ENCODE results near the gene POLR3H. TPM values are rescaled to one million over a fixed set of nuclear protein-coding genes. Genes with fewer than 3 reads are reported as not detected.

POLR3H gene
- total RNA-seq, 1 experiment from 2014 or later, result 13.2 TPM

- H3K4me2 ChIP-seq (ENCODE audit: low read depth, low read length, poor library complexity, severe bottlenecking), result no peak overlapping the region
- H3K36me3 ChIP-seq (ENCODE audit: insufficient read depth, low read length), result no peaks in the 10 kb centered on the region
- no peaks in the 10 kb centered on the region for H4K20me1 ChIP-seq (ENCODE audit: insufficient read depth, low read depth, low read length)
- DNase-seq, result no peak
- H3K79me2 ChIP-seq (ENCODE audit: low read length), result no peaks in the 10 kb centered on the region
- no peak overlapping the region for H3K4me3 ChIP-seq (ENCODE audit: low read length)
- no peak overlapping the region for H2AFZ ChIP-seq (ENCODE audit: low read length)
- H3K9ac ChIP-seq (ENCODE audit: low read length), result no peak overlapping the region
- H3K27ac ChIP-seq (ENCODE audit: low read length), result no peak overlapping the region
- H3K4me1 ChIP-seq (ENCODE audit: low read length), result no peaks in the 10 kb centered on the region
- no peaks in the 10 kb centered on the region for H3K27me3 ChIP-seq (ENCODE audit: low read length)
- H3K9me2 ChIP-seq (replicated peaks; ENCODE audit: insufficient read depth, low read length), result no peaks in the 10 kb centered on the region
- H3K9me3 ChIP-seq (ENCODE audit: low read length), result no peaks in the 10 kb centered on the region
Observed at GRCh38 chr22:41551877-41552582, 7.8 kb upstream of the POLR3H start.

GRCh38 chr22:41550952-41551491, 6.8 kb upstream of the POLR3H start:
- no peaks in the 10 kb centered on the region for H3K4me1 ChIP-seq (ENCODE audit: low read length)
- H3K36me3 ChIP-seq (ENCODE audit: insufficient read depth, low read length), result no peaks in the 10 kb centered on the region
- no peak overlapping the region for H3K9ac ChIP-seq (ENCODE audit: low read length)
- no peaks in the 10 kb centered on the region for H3K27me3 ChIP-seq (ENCODE audit: low read length)
- no peaks in the 10 kb centered on the region for H3K79me2 ChIP-seq (ENCODE audit: low read length)
- no peaks in the 10 kb centered on the region for H3K9me2 ChIP-seq (replicated peaks; ENCODE audit: insufficient read depth, low read length)
- H3K4me2 ChIP-seq (ENCODE audit: low read depth, low read length, poor library complexity, severe bottlenecking), result no peak overlapping the region
- DNase-seq, result no peak
- H3K9me3 ChIP-seq (ENCODE audit: low read length), result no peaks in the 10 kb centered on the region
- no peaks in the 10 kb centered on the region for H4K20me1 ChIP-seq (ENCODE audit: insufficient read depth, low read depth, low read length)
- H3K4me3 ChIP-seq (ENCODE audit: low read length), result no peak overlapping the region
- no peak overlapping the region for H3K27ac ChIP-seq (ENCODE audit: low read length)
- no peak overlapping the region for H2AFZ ChIP-seq (ENCODE audit: low read length)

- no peak overlapping the region for H3K4me3 ChIP-seq (ENCODE audit: low read length)
- no peaks in the 10 kb centered on the region for H3K36me3 ChIP-seq (ENCODE audit: insufficient read depth, low read length)
- no peak overlapping the region for H3K4me2 ChIP-seq (ENCODE audit: low read depth, low read length, poor library complexity, severe bottlenecking)
- H3K27ac ChIP-seq (ENCODE audit: low read length), result no peak overlapping the region
- no peak overlapping the region for H2AFZ ChIP-seq (ENCODE audit: low read length)
- DNase-seq, result no peak
- peaks cover 5% of the 10 kb centered on the region for H3K79me2 ChIP-seq (ENCODE audit: low read length)
- peaks cover 8% of the 10 kb centered on the region for H3K4me1 ChIP-seq (ENCODE audit: low read length)
- no peaks in the 10 kb centered on the region for H4K20me1 ChIP-seq (ENCODE audit: insufficient read depth, low read depth, low read length)
- no peaks in the 10 kb centered on the region for H3K27me3 ChIP-seq (ENCODE audit: low read length)
- no peaks in the 10 kb centered on the region for H3K9me2 ChIP-seq (replicated peaks; ENCODE audit: insufficient read depth, low read length)
- no peak overlapping the region for H3K9ac ChIP-seq (ENCODE audit: low read length)
- no peaks in the 10 kb centered on the region for H3K9me3 ChIP-seq (ENCODE audit: low read length)
Observed at GRCh38 chr22:41548830-41549211, 4.6 kb upstream of the POLR3H start.

- Histone ChIP-seq H3K79me2 (ENCODE audit: low read length) (peaks cover 44% of the 10 kb centered on the region), H3K4me1 (ENCODE audit: low read length) (peaks cover 26% of the 10 kb centered on the region), H2AFZ (ENCODE audit: low read length) (peak overlapping the region; percentile 86), H4K20me1 (ENCODE audit: insufficient read depth, low read depth, low read length) (peaks cover 18% of the 10 kb centered on the region; the same call in 1 of the 2 replicates), H3K27me3 (ENCODE audit: low read length) (no peaks in the 10 kb centered on the region), H3K4me3 (ENCODE audit: low read length) (peak overlapping the region; percentile 95), H3K9ac (ENCODE audit: low read length) (peak overlapping the region; percentile 63), H3K27ac (ENCODE audit: low read length) (no peak overlapping the region), H3K9me3 (ENCODE audit: low read length) (no peaks in the 10 kb centered on the region), H3K4me2 (ENCODE audit: low read depth, low read length, poor library complexity, severe bottlenecking) (peak overlapping the region; percentile 88), H3K9me2 (replicated peaks; ENCODE audit: insufficient read depth, low read length) (no peaks in the 10 kb centered on the region), H3K36me3 (ENCODE audit: insufficient read depth, low read length) (peaks cover 6% of the 10 kb centered on the region)
- no peak for DNase-seq
Observed at GRCh38 chr22:41544671-41545476, 604 bp upstream of the POLR3H start.

- H2AFZ ChIP-seq (ENCODE audit: low read length), result no peak overlapping the region
- peak overlapping the region; percentile 99; the same call in 1 of the 2 replicates for H3K9ac ChIP-seq (ENCODE audit: low read length)
- H3K36me3 ChIP-seq (ENCODE audit: insufficient read depth, low read length), result peaks cover 12% of the 10 kb centered on the region
- peaks cover 28% of the 10 kb centered on the region for H4K20me1 ChIP-seq (ENCODE audit: insufficient read depth, low read depth, low read length)
- no peaks in the 10 kb centered on the region for H3K9me3 ChIP-seq (ENCODE audit: low read length)
- no peak for DNase-seq
- peak overlapping the region; percentile 95 for H3K4me3 ChIP-seq (ENCODE audit: low read length)
- H3K27ac ChIP-seq (ENCODE audit: low read length), result no peak overlapping the region
- H3K27me3 ChIP-seq (ENCODE audit: low read length), result no peaks in the 10 kb centered on the region
- H3K4me1 ChIP-seq (ENCODE audit: low read length), result peaks cover 26% of the 10 kb centered on the region
- H3K79me2 ChIP-seq (ENCODE audit: low read length), result peaks cover 55% of the 10 kb centered on the region
- H3K4me2 ChIP-seq (ENCODE audit: low read depth, low read length, poor library complexity, severe bottlenecking), result peak overlapping the region; percentile 88
- no peaks in the 10 kb centered on the region for H3K9me2 ChIP-seq (replicated peaks; ENCODE audit: insufficient read depth, low read length)
Observed at GRCh38 chr22:41542224-41542623, 2.0 kb downstream of the POLR3H start.

GRCh38 chr22:41541484-41541883, 2.8 kb downstream of the POLR3H start:
- Histone ChIP-seq H2AFZ (ENCODE audit: low read length) (no peak overlapping the region), H3K27me3 (ENCODE audit: low read length) (no peaks in the 10 kb centered on the region), H3K9me2 (replicated peaks; ENCODE audit: insufficient read depth, low read length) (no peaks in the 10 kb centered on the region), H3K79me2 (ENCODE audit: low read length) (peaks cover 57% of the 10 kb centered on the region), H3K4me3 (ENCODE audit: low read length) (no peak overlapping the region), H4K20me1 (ENCODE audit: insufficient read depth, low read depth, low read length) (peaks cover 28% of the 10 kb centered on the region), H3K27ac (ENCODE audit: low read length) (no peak overlapping the region), H3K4me2 (ENCODE audit: low read depth, low read length, poor library complexity, severe bottlenecking) (peak overlapping the region; percentile 88), H3K36me3 (ENCODE audit: insufficient read depth, low read length) (peaks cover 12% of the 10 kb centered on the region), H3K9me3 (ENCODE audit: low read length) (no peaks in the 10 kb centered on the region), H3K4me1 (ENCODE audit: low read length) (peaks cover 26% of the 10 kb centered on the region), H3K9ac (ENCODE audit: low read length) (no peak overlapping the region; the same call in 1 of the 2 replicates)
- no peak for DNase-seq

GRCh38 chr22:41540365-41540764, 3.9 kb downstream of the POLR3H start:
- H3K79me2 ChIP-seq (ENCODE audit: low read length), result peaks cover 57% of the 10 kb centered on the region
- no peak overlapping the region for H3K4me3 ChIP-seq (ENCODE audit: low read length)
- H3K4me1 ChIP-seq (ENCODE audit: low read length), result peaks cover 26% of the 10 kb centered on the region
- no peak overlapping the region for H3K4me2 ChIP-seq (ENCODE audit: low read depth, low read length, poor library complexity, severe bottlenecking)
- no peaks in the 10 kb centered on the region for H3K27me3 ChIP-seq (ENCODE audit: low read length)
- H3K36me3 ChIP-seq (ENCODE audit: insufficient read depth, low read length), result peaks cover 12% of the 10 kb centered on the region
- no peak for DNase-seq
- H4K20me1 ChIP-seq (ENCODE audit: insufficient read depth, low read depth, low read length), result peaks cover 28% of the 10 kb centered on the region
- H3K9me3 ChIP-seq (ENCODE audit: low read length), result no peaks in the 10 kb centered on the region
- no peak overlapping the region for H3K27ac ChIP-seq (ENCODE audit: low read length)
- H3K9me2 ChIP-seq (replicated peaks; ENCODE audit: insufficient read depth, low read length), result no peaks in the 10 kb centered on the region
- no peak overlapping the region for H2AFZ ChIP-seq (ENCODE audit: low read length)
- no peak overlapping the region for H3K9ac ChIP-seq (ENCODE audit: low read length)

- Histone ChIP-seq H3K27ac (ENCODE audit: low read length) (no peak overlapping the region), H3K4me2 (ENCODE audit: low read depth, low read length, poor library complexity, severe bottlenecking) (no peak overlapping the region), H2AFZ (ENCODE audit: low read length) (no peak overlapping the region), H3K36me3 (ENCODE audit: insufficient read depth, low read length) (peaks cover 12% of the 10 kb centered on the region), H3K4me1 (ENCODE audit: low read length) (peaks cover 22% of the 10 kb centered on the region), H3K4me3 (ENCODE audit: low read length) (no peak overlapping the region), H3K79me2 (ENCODE audit: low read length) (peaks cover 57% of the 10 kb centered on the region), H3K9ac (ENCODE audit: low read length) (no peak overlapping the region), H3K27me3 (ENCODE audit: low read length) (no peaks in the 10 kb centered on the region), H3K9me3 (ENCODE audit: low read length) (no peaks in the 10 kb centered on the region), H4K20me1 (ENCODE audit: insufficient read depth, low read depth, low read length) (peaks cover 28% of the 10 kb centered on the region), H3K9me2 (replicated peaks; ENCODE audit: insufficient read depth, low read length) (no peaks in the 10 kb centered on the region)
- DNase-seq, result no peak
Observed at GRCh38 chr22:41540006-41540315, 4.3 kb downstream of the POLR3H start.

Data from Karpas-422 (cell line).